OCI-LY1 (cell line): ENCODE measurements around the gene KCNT1.

ENCODE experiments used
- H2AFZ ChIP-seq: fragments of 200-600 bp; sonication (generic), shearing (Covaris generic); 2 replicates; pipeline ENCODE4 v1.6.0; 2014; ENCODE audit warnings: antibody characterized with exemption, mild to moderate bottlenecking, low read length
- H3F3A ChIP-seq: fragments of 200-600 bp; sonication (generic), shearing (Covaris generic); 2 replicates; pipeline ENCODE4 v1.6.0; 2014; ENCODE audit warnings: mild to moderate bottlenecking, antibody characterized with exemption, low read length, moderate library complexity; ENCODE audit not compliant: insufficient read depth
- H3K27ac ChIP-seq: fragments of 200-600 bp; sonication (generic); 2 replicates; pipeline ENCODE4 v1.5.1; 2014; ENCODE audit warnings: low read length, mixed run types, mild to moderate bottlenecking, low read depth; ENCODE audit not compliant: poor library complexity, severe bottlenecking
- H3K27me3 ChIP-seq: fragments of 200-600 bp; sonication (generic); 2 replicates; pipeline ENCODE4 v1.6.0; 2014; ENCODE audit warnings: antibody characterized with exemption, mild to moderate bottlenecking, low read length, moderate library complexity; ENCODE audit not compliant: insufficient read depth
- H3K36me3 ChIP-seq: fragments of 200-600 bp; sonication (generic); 2 replicates; pipeline ENCODE4 v1.6.1; 2014; ENCODE audit warnings: mild to moderate bottlenecking, antibody characterized with exemption, low read length, moderate library complexity, mixed read lengths; ENCODE audit not compliant: insufficient read depth
- H3K4me1 ChIP-seq: fragments of 200-600 bp; sonication (generic); 2 replicates; pipeline ENCODE4 v1.5.1; 2014; ENCODE audit warnings: mild to moderate bottlenecking, low read length, moderate library complexity; ENCODE audit not compliant: insufficient read depth, severe bottlenecking
- H3K4me2 ChIP-seq: fragments of 200-600 bp; sonication (generic), shearing (Covaris generic); 2 replicates; pipeline ENCODE4 v1.6.1; 2014; ENCODE audit warnings: low read length
- H3K4me3 ChIP-seq: fragments of 200-600 bp; sonication (generic); 2 replicates; pipeline ENCODE4 v1.5.1; 2014; ENCODE audit warnings: low read length, low read depth, mild to moderate bottlenecking, mixed read lengths; ENCODE audit not compliant: poor library complexity, severe bottlenecking
- H3K79me2 ChIP-seq: fragments of 200-600 bp; shearing (Covaris generic); 2 replicates; pipeline ENCODE4 v1.6.1; 2016; ENCODE audit warnings: mixed run types, low read length, mixed read lengths; ENCODE audit not compliant: insufficient read depth
- H3K9ac ChIP-seq: fragments of 200-600 bp; sonication (generic), shearing (Covaris generic); 2 replicates; pipeline ENCODE4 v1.6.1; 2014; ENCODE audit warnings: mild to moderate bottlenecking, low read length, mixed read lengths
- H3K9me2 ChIP-seq: fragments of 200-600 bp; sonication (generic), shearing (Covaris generic); 2 replicates; pipeline ENCODE4 v1.6.1; 2014; ENCODE audit warnings: low read depth, mild to moderate bottlenecking, low read length, mixed read lengths
- H3K9me3 ChIP-seq: fragments of 200-600 bp; shearing (Covaris generic); 2 replicates; pipeline ENCODE4 v1.6.1; 2014; ENCODE audit warnings: low read length, mixed read lengths
- H4K20me1 ChIP-seq: fragments of 200-600 bp; sonication (generic), shearing (Covaris generic); 2 replicates; pipeline ENCODE4 v1.6.0; 2016; ENCODE audit warnings: mild to moderate bottlenecking, low read length; ENCODE audit not compliant: insufficient read depth
- EZH2 ChIP-seq: fragments of 200-600 bp; sonication (generic), shearing (Covaris generic); IDR thresholded peaks from 2 replicates; pipeline ENCODE4 v1.8.0; 2017; ENCODE audit warnings: borderline replicate concordance, mixed run types, mild to moderate bottlenecking, antibody characterized with exemption, low read length, moderate library complexity, mixed read lengths
- TF ChIP-seq, protein P1 (sequence below): fragments of 200-600 bp; sonication (generic), shearing (Covaris generic); IDR thresholded peaks from 2 replicates; pipeline ENCODE4 v1.5.1; 2017; ENCODE audit warnings: mild to moderate bottlenecking, antibody characterized with exemption, low read length, moderate library complexity, mixed read lengths

Gene KCNT1

DNA sequence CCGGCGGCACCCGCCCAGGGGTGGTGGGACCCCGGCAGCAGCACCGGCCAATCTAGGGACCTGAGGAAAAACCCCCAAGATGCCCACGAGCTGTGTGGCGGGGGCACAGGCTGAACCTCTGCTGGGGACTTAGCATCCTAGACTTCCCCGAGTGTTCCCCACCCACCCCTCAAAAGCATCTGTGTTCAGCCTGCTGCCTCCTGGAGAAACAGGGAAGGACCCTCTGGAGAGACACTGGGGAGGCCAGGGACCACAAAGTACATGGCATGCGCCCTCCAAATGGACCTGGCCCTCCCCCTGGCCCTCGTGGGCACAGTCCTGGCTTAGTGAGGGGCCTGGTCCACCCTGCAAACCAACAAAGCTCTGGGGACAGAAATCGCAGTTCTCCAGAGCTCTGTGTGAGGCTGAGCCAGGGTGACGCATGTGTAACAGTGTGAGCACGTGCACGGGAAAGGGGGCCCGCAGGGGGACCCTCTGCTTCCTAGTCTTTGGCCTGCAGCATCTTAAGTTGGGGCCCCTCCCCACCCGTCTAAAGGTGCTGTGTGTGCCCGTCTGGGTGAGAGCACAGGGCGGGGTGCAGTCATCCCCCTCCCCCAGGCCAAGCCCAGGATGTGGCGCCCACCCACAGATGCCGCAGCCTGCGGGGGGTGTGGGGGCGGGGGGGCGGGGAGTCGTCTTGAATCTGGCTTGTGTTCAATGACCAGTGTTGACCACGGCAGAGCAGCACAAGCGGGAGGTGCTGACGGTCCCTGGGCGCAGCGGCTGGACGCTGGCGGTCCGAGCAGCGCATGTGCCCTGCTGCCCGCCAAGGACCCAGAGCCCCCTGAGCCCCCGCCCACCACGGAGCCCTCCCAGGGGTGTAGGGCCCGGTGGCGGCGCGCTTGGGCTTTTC lies 672 bp upstream of the KCNT1 start:
- no peaks in the 10 kb centered on the region for H3K27me3 ChIP-seq
- no peak overlapping the region for H2AFZ ChIP-seq

DNA sequence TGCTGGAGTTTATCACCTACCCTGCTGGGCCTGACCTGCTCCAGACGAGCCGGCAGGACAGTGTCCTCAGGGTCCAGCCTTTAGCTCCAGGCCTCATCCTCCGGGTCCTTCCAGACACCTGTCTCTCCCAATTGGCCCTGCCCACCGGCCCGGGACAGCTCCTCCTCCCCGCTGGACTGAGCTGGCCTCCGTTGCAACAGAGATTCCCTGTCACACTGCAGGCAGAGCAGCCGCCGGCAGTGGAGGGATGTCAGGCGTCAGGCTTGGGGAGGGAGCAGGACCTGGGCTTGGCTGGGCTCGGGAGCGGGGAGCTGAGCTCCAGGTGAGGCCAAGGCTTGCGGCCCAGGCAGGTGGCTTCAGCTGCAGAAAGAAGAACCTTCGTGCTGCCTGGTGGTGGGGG lies 1.7 kb downstream of the KCNT1 start:
- Histone ChIP-seq H4K20me1 (no peaks in the 10 kb centered on the region), H3K9ac (no peak overlapping the region), H3K9me3 (no peaks in the 10 kb centered on the region), H2AFZ (no peak overlapping the region), H3K27me3 (no peaks in the 10 kb centered on the region), H3K79me2 (no peaks in the 10 kb centered on the region), H3K4me2 (no peak overlapping the region), H3K4me1 (no peaks in the 10 kb centered on the region), H3K36me3 (no peaks in the 10 kb centered on the region), H3K27ac (no peak overlapping the region), H3K4me3 (no peak overlapping the region), H3K9me2 (no peaks in the 10 kb centered on the region), H3F3A (no peaks in the 10 kb centered on the region)
- TF ChIP-seq EZH2 = no peak

More for the DNA sequence above, 672 bp upstream of the KCNT1 start:
- no peaks in the 10 kb centered on the region for H3K79me2 ChIP-seq
- no peaks in the 10 kb centered on the region for H3K9me3 ChIP-seq
- H3K27ac ChIP-seq = no peak overlapping the region
- no peak overlapping the region for H3K9ac ChIP-seq
- no peak overlapping the region for H3K4me2 ChIP-seq
- H3K4me3 ChIP-seq = no peak overlapping the region
- H3K36me3 ChIP-seq = no peaks in the 10 kb centered on the region
- no peaks in the 10 kb centered on the region for H3F3A ChIP-seq
- no peaks in the 10 kb centered on the region for H3K9me2 ChIP-seq
- no peaks in the 10 kb centered on the region for H3K4me1 ChIP-seq
- TF ChIP-seq, protein P1, sequence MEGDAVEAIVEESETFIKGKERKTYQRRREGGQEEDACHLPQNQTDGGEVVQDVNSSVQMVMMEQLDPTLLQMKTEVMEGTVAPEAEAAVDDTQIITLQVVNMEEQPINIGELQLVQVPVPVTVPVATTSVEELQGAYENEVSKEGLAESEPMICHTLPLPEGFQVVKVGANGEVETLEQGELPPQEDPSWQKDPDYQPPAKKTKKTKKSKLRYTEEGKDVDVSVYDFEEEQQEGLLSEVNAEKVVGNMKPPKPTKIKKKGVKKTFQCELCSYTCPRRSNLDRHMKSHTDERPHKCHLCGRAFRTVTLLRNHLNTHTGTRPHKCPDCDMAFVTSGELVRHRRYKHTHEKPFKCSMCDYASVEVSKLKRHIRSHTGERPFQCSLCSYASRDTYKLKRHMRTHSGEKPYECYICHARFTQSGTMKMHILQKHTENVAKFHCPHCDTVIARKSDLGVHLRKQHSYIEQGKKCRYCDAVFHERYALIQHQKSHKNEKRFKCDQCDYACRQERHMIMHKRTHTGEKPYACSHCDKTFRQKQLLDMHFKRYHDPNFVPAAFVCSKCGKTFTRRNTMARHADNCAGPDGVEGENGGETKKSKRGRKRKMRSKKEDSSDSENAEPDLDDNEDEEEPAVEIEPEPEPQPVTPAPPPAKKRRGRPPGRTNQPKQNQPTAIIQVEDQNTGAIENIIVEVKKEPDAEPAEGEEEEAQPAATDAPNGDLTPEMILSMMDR = no peak
- TF ChIP-seq EZH2 = no peak
- H4K20me1 ChIP-seq = no peaks in the 10 kb centered on the region

DNA sequence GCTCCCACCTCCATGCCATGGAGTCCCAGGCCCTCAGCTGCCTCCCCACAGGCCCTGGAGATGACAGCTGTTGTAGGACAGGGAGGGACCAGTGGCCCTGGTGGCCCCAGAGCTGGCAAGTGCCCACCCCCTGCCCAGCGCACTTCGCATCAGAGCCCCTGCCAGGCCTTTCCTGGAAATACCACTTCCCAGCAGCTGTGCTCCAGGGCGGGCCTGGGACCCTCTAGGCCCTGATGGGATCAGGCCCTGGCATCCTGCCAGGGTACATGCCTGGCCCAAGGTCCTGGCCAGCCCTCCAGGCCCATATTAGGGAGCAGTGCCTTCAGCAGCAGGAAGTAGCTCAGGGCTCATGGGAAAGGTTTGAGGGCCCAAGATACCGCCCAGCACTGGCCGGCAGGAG lies 2.5 kb downstream of the KCNT1 start:
- Histone ChIP-seq H3K9me3 (no peaks in the 10 kb centered on the region), H3K9me2 (no peaks in the 10 kb centered on the region), H2AFZ (no peak overlapping the region), H3K79me2 (no peaks in the 10 kb centered on the region), H3K4me2 (no peak overlapping the region), H4K20me1 (no peaks in the 10 kb centered on the region), H3K27ac (no peak overlapping the region), H3K27me3 (no peaks in the 10 kb centered on the region), H3K4me1 (no peaks in the 10 kb centered on the region), H3K36me3 (no peaks in the 10 kb centered on the region), H3K9ac (no peak overlapping the region), H3F3A (no peaks in the 10 kb centered on the region), H3K4me3 (no peak overlapping the region)
- TF ChIP-seq, protein P1 = no peak
- no peak for TF ChIP-seq EZH2
